ENCODE measurements around the gene SURF6. TPM values are rescaled to one million over a fixed set of nuclear protein-coding genes. Genes with fewer than 3 reads are reported as not detected.

Gene SURF6
- total and polyA plus RNA-seq, 4 donors = 11.7 to 36.2 (median 25.5) TPM

GRCh38 chr9:133349965-133350616 lies 14.1 kb upstream of the SURF6 start:
- Histone ChIP-seq H3K27ac (ENCODE audit: low read depth, low read length) (no peak overlapping the region), H3K4me3 (ENCODE audit: low read depth, low read length) (no peak overlapping the region), H3K4me1 (ENCODE audit: control insufficient read depth, insufficient read depth, low read length) (peaks cover 31% of the 10 kb centered on the region), H3K27me3 (ENCODE audit: control insufficient read depth, insufficient read depth, low read length) (no peaks in the 10 kb centered on the region), H3K9me3 (ENCODE audit: control insufficient read depth, insufficient read depth, low read length) (no peaks in the 10 kb centered on the region), H3K36me3 (ENCODE audit: control insufficient read depth, insufficient read depth, low read length) (peaks cover 67% of the 10 kb centered on the region)
- no peak for DNase-seq (ENCODE audit: low read depth in 4 of 6, low spot score in 6 of 6)
- 92% methylated on average over 15 of the region's 15 CpGs for WGBS (ENCODE audit: insufficient coverage)

- DNase-seq (ENCODE audit: low read depth in 4 of 6, low spot score in 6 of 6) = no peak
- no peaks in the 10 kb centered on the region for H3K27me3 ChIP-seq (ENCODE audit: control insufficient read depth, insufficient read depth, low read length)
- WGBS (ENCODE audit: insufficient coverage) = 15% methylated on average over 23 of the region's 25 CpGs
Observed at GRCh38 chr9:133348718-133349573, 13.0 kb upstream of the SURF6 start.

GRCh38 chr9:133347985-133348717 lies 12.2 kb upstream of the SURF6 start, which contains the start of the genes MED22 and RPL7A:
TSS of gene MED22 (minus strand) at chr9:133348131. CDS start at chr9:133346662, 1,469 bp downstream.
TSS of gene RPL7A (plus strand) at chr9:133348218. CDS start at chr9:133348244, 26 bp downstream.
- H3K4me3 ChIP-seq (ENCODE audit: low read depth, low read length) = peak within 1 kb of the TSS; percentile 99
- H3K4me1 ChIP-seq (ENCODE audit: control insufficient read depth, insufficient read depth, low read length) = peaks cover 27% of the 10 kb centered on the region
- H3K9me3 ChIP-seq (ENCODE audit: control insufficient read depth, insufficient read depth, low read length) = no peaks in the 10 kb centered on the region
- peak; percentile 90 to 99 (median 94) for DNase-seq (ENCODE audit: low read depth in 4 of 6, low spot score in 6 of 6)
- H3K36me3 ChIP-seq (ENCODE audit: control insufficient read depth, insufficient read depth, low read length) = peaks cover 73% of the 10 kb centered on the region
- WGBS (ENCODE audit: insufficient coverage) = under 1% methylated on average over 60 of the region's 64 CpGs
- peak within 1 kb of the TSS; percentile 93 for H3K27ac ChIP-seq (ENCODE audit: low read depth, low read length)
- H3K27me3 ChIP-seq (ENCODE audit: control insufficient read depth, insufficient read depth, low read length) = no peaks in the 10 kb centered on the region

More at GRCh38 chr9:133348718-133349573, 13.0 kb upstream of the SURF6 start:
- H3K27ac ChIP-seq (ENCODE audit: low read depth, low read length) = peak overlapping the region; percentile 93
- H3K4me1 ChIP-seq (ENCODE audit: control insufficient read depth, insufficient read depth, low read length) = peaks cover 27% of the 10 kb centered on the region
- peaks cover 71% of the 10 kb centered on the region for H3K36me3 ChIP-seq (ENCODE audit: control insufficient read depth, insufficient read depth, low read length)
- H3K4me3 ChIP-seq (ENCODE audit: low read depth, low read length) = peak overlapping the region; percentile 99
- no peaks in the 10 kb centered on the region for H3K9me3 ChIP-seq (ENCODE audit: control insufficient read depth, insufficient read depth, low read length)

GRCh38 chr9:133347515-133347984 lies 11.6 kb upstream of the SURF6 start:
- H3K36me3 ChIP-seq (ENCODE audit: control insufficient read depth, insufficient read depth, low read length) = peaks cover 73% of the 10 kb centered on the region
- H3K4me1 ChIP-seq (ENCODE audit: control insufficient read depth, insufficient read depth, low read length) = peaks cover 27% of the 10 kb centered on the region
- under 1% methylated on average over 24 of the region's 41 CpGs for WGBS (ENCODE audit: insufficient coverage)
- H3K27me3 ChIP-seq (ENCODE audit: control insufficient read depth, insufficient read depth, low read length) = no peaks in the 10 kb centered on the region
- DNase-seq (ENCODE audit: low read depth in 4 of 6, low spot score in 6 of 6) = no peak
- H3K9me3 ChIP-seq (ENCODE audit: control insufficient read depth, insufficient read depth, low read length) = no peaks in the 10 kb centered on the region
- peak overlapping the region; percentile 93 for H3K27ac ChIP-seq (ENCODE audit: low read depth, low read length)
- H3K4me3 ChIP-seq (ENCODE audit: low read depth, low read length) = peak overlapping the region; percentile 99

- Histone ChIP-seq H3K27ac (ENCODE audit: low read depth, low read length) (no peak overlapping the region), H3K4me1 (ENCODE audit: control insufficient read depth, insufficient read depth, low read length) (peaks cover 27% of the 10 kb centered on the region)
- 71% methylated on average over 15 of the region's 15 CpGs for WGBS (ENCODE audit: insufficient coverage)
Observed at GRCh38 chr9:133346021-133346785, 10.2 kb upstream of the SURF6 start.

GRCh38 chr9:133345596-133345995 lies 9.6 kb upstream of the SURF6 start:
- H3K9me3 ChIP-seq (ENCODE audit: control insufficient read depth, insufficient read depth, low read length) = no peaks in the 10 kb centered on the region
- peaks cover 76% of the 10 kb centered on the region for H3K36me3 ChIP-seq (ENCODE audit: control insufficient read depth, insufficient read depth, low read length)
- no peak for DNase-seq (ENCODE audit: low read depth in 4 of 6, low spot score in 6 of 6)
- peaks cover 27% of the 10 kb centered on the region for H3K4me1 ChIP-seq (ENCODE audit: control insufficient read depth, insufficient read depth, low read length)
- H3K4me3 ChIP-seq (ENCODE audit: low read depth, low read length) = no peak overlapping the region
- WGBS (ENCODE audit: insufficient coverage) = 92% methylated on average over 6 of the region's 6 CpGs
- H3K27ac ChIP-seq (ENCODE audit: low read depth, low read length) = no peak overlapping the region
- no peaks in the 10 kb centered on the region for H3K27me3 ChIP-seq (ENCODE audit: control insufficient read depth, insufficient read depth, low read length)

More at GRCh38 chr9:133346021-133346785, 10.2 kb upstream of the SURF6 start:
- no peak for DNase-seq (ENCODE audit: low read depth in 4 of 6, low spot score in 6 of 6)
- H3K4me3 ChIP-seq (ENCODE audit: low read depth, low read length) = peak overlapping the region; percentile 99
- no peaks in the 10 kb centered on the region for H3K27me3 ChIP-seq (ENCODE audit: control insufficient read depth, insufficient read depth, low read length)
- H3K9me3 ChIP-seq (ENCODE audit: control insufficient read depth, insufficient read depth, low read length) = no peaks in the 10 kb centered on the region
- H3K36me3 ChIP-seq (ENCODE audit: control insufficient read depth, insufficient read depth, low read length) = peaks cover 75% of the 10 kb centered on the region

- WGBS (ENCODE audit: insufficient coverage) = over 99% methylated on average over 12 of the region's 12 CpGs
- no peaks in the 10 kb centered on the region for H3K9me3 ChIP-seq (ENCODE audit: control insufficient read depth, insufficient read depth, low read length)
- H3K27me3 ChIP-seq (ENCODE audit: control insufficient read depth, insufficient read depth, low read length) = no peaks in the 10 kb centered on the region
- peaks cover 76% of the 10 kb centered on the region for H3K36me3 ChIP-seq (ENCODE audit: control insufficient read depth, insufficient read depth, low read length)
- no peak for DNase-seq (ENCODE audit: low read depth in 4 of 6, low spot score in 6 of 6)
- no peak overlapping the region for H3K4me3 ChIP-seq (ENCODE audit: low read depth, low read length)
- H3K4me1 ChIP-seq (ENCODE audit: control insufficient read depth, insufficient read depth, low read length) = peaks cover 27% of the 10 kb centered on the region
- no peak overlapping the region for H3K27ac ChIP-seq (ENCODE audit: low read depth, low read length)
Observed at GRCh38 chr9:133344979-133345378, 9.0 kb upstream of the SURF6 start.

GRCh38 chr9:133344071-133344470 lies 8.1 kb upstream of the SURF6 start:
- Histone ChIP-seq H3K4me3 (ENCODE audit: low read depth, low read length) (no peak overlapping the region), H3K9me3 (ENCODE audit: control insufficient read depth, insufficient read depth, low read length) (no peaks in the 10 kb centered on the region), H3K36me3 (ENCODE audit: control insufficient read depth, insufficient read depth, low read length) (peaks cover 79% of the 10 kb centered on the region), H3K27ac (ENCODE audit: low read depth, low read length) (no peak overlapping the region), H3K27me3 (ENCODE audit: control insufficient read depth, insufficient read depth, low read length) (no peaks in the 10 kb centered on the region), H3K4me1 (ENCODE audit: control insufficient read depth, insufficient read depth, low read length) (peaks cover 23% of the 10 kb centered on the region)
- 97% methylated on average over 17 of the region's 19 CpGs for WGBS (ENCODE audit: insufficient coverage)
- DNase-seq (ENCODE audit: low read depth in 4 of 6, low spot score in 6 of 6) = no peak
